Loucy (cell line): ENCODE results near the gene ADARB2.

Experiments used
- H2AFZ ChIP-seq: fragments of 200-600 bp; sonication (generic); 2 replicates; pipeline ENCODE4 v1.6.0; 2016; ENCODE audit warnings: antibody characterized with exemption, mild to moderate bottlenecking, low read length, moderate library complexity
- H3F3A ChIP-seq: fragments of 200-600 bp; 2 replicates; pipeline ENCODE4 v1.6.0; 2016; ENCODE audit warnings: antibody characterized with exemption, low read depth, mild to moderate bottlenecking
- H3K27me3 ChIP-seq: fragments of 200-600 bp; sonication (generic); 2 replicates; pipeline ENCODE4 v1.6.1; 2014; ENCODE audit warnings: low read length, mild to moderate bottlenecking; ENCODE audit not compliant: insufficient read depth, poor library complexity, severe bottlenecking
- H3K36me3 ChIP-seq: fragments of 200-600 bp; sonication (generic); 2 replicates; pipeline ENCODE4 v1.6.1; 2016; ENCODE audit warnings: low read length; ENCODE audit not compliant: insufficient read depth
- H3K4me1 ChIP-seq: fragments of 200-600 bp; sonication (generic); 2 replicates; pipeline ENCODE4 v1.5.1; 2014; ENCODE audit warnings: low read length, mild to moderate bottlenecking; ENCODE audit not compliant: insufficient read depth, poor library complexity, severe bottlenecking
- H3K4me2 ChIP-seq: fragments of 200-600 bp; sonication (generic); 2 replicates; pipeline ENCODE4 v1.6.0; 2014; ENCODE audit warnings: antibody characterized with exemption, low read length, low read depth, mild to moderate bottlenecking; ENCODE audit not compliant: poor library complexity, severe bottlenecking
- H3K4me3 ChIP-seq: fragments of 200-600 bp; sonication (generic); 2 replicates; pipeline ENCODE4 v1.5.1; 2014; ENCODE audit warnings: low read length, mild to moderate bottlenecking, mixed read lengths; ENCODE audit not compliant: poor library complexity, severe bottlenecking
- H3K79me2 ChIP-seq: fragments of 200-600 bp; sonication (generic); 2 replicates; pipeline ENCODE4 v1.6.1; 2014; ENCODE audit warnings: low read length; ENCODE audit not compliant: insufficient read depth
- H3K9ac ChIP-seq: fragments of 200-600 bp; sonication (generic); 2 replicates; pipeline ENCODE4 v1.6.0; 2014; ENCODE audit warnings: mild to moderate bottlenecking, low read depth, low read length, moderate library complexity; ENCODE audit not compliant: poor library complexity, severe bottlenecking
- H3K9me2 ChIP-seq: fragments of 200-600 bp; sonication (generic); replicated peaks from 2 replicates; pipeline ENCODE4 v1.6.1; 2016; ENCODE audit warnings: low read depth, low read length, mixed read lengths
- H3K9me3 ChIP-seq: fragments of 200-600 bp; sonication (generic); 2 replicates; pipeline ENCODE4 v1.6.1; 2014; ENCODE audit warnings: mild to moderate bottlenecking, antibody characterized with exemption, low read length, low read depth; ENCODE audit not compliant: insufficient read depth
- H4K20me1 ChIP-seq: fragments of 200-600 bp; sonication (generic); 2 replicates; pipeline ENCODE4 v1.6.0; 2014; ENCODE audit warnings: antibody characterized with exemption, low read length, mild to moderate bottlenecking; ENCODE audit not compliant: insufficient read depth, poor library complexity, severe bottlenecking
- CTCF ChIP-seq: fragments of 200-600 bp; sonication (generic); conservative IDR thresholded peaks from 2 replicates; pipeline ENCODE4 v1.5.1; 2014; ENCODE audit warnings: mild to moderate bottlenecking, antibody characterized with exemption, low read length
- EZH2phosphoT487 ChIP-seq: fragments of 200-600 bp; IDR thresholded peaks from 2 replicates; pipeline ENCODE4 v1.6.1; 2018; ENCODE audit warnings: antibody characterized with exemption, mild to moderate bottlenecking, moderate library complexity, borderline replicate concordance

The ADARB2 gene

GRCh38 chr10:1156921-1157614 lies 580.3 kb downstream of the ADARB2 start:
- Histone ChIP-seq H3K27me3 (no peaks in the 10 kb centered on the region), H3K9me2 (no peaks in the 10 kb centered on the region), H3F3A (no peaks in the 10 kb centered on the region), H3K36me3 (no peaks in the 10 kb centered on the region), H3K4me3 (no peak overlapping the region), H3K79me2 (no peaks in the 10 kb centered on the region), H3K4me1 (no peaks in the 10 kb centered on the region), H3K9me3 (no peaks in the 10 kb centered on the region), H4K20me1 (no peaks in the 10 kb centered on the region), H3K4me2 (no peak overlapping the region), H2AFZ (no peak overlapping the region), H3K9ac (no peak overlapping the region)
- TF ChIP-seq EZH2phosphoT487 = no peak
- TF ChIP-seq CTCF = no peak

- Histone ChIP-seq H3K9ac (no peak overlapping the region), H3K9me3 (no peaks in the 10 kb centered on the region), H3K4me1 (no peaks in the 10 kb centered on the region), H3K79me2 (no peaks in the 10 kb centered on the region), H3K4me3 (no peak overlapping the region), H4K20me1 (no peaks in the 10 kb centered on the region), H3K36me3 (no peaks in the 10 kb centered on the region), H3F3A (no peaks in the 10 kb centered on the region), H3K9me2 (no peaks in the 10 kb centered on the region), H2AFZ (no peak overlapping the region), H3K27me3 (no peaks in the 10 kb centered on the region), H3K4me2 (no peak overlapping the region)
- no peak for TF ChIP-seq CTCF
- TF ChIP-seq EZH2phosphoT487 = no peak
These were observed 580.8 kb downstream of the ADARB2 start for GRCh38 chr10:1156616-1156886.

- Histone ChIP-seq H3K9me3 (no peaks in the 10 kb centered on the region), H3K27me3 (no peaks in the 10 kb centered on the region), H3K4me3 (no peak overlapping the region), H3K9ac (no peak overlapping the region), H2AFZ (no peak overlapping the region), H4K20me1 (no peaks in the 10 kb centered on the region), H3K36me3 (no peaks in the 10 kb centered on the region), H3K79me2 (no peaks in the 10 kb centered on the region), H3K4me2 (no peak overlapping the region), H3F3A (no peaks in the 10 kb centered on the region), H3K4me1 (no peaks in the 10 kb centered on the region), H3K9me2 (no peaks in the 10 kb centered on the region)
- TF ChIP-seq CTCF (no peak), EZH2phosphoT487 (no peak)
These were observed 581.3 kb downstream of the ADARB2 start for GRCh38 chr10:1155791-1156615.
